ENCODE measurements around the gene KLK14.

KLK14 gene

GRCh38 chr19:51111606-51112005 is 28.9 kb upstream of the KLK14 start:
- H3K4me3 ChIP-seq (ENCODE audit: control insufficient read depth, low read depth, low read length), result no peak overlapping the region
- DNase-seq (ENCODE audit: low read depth), result no peak
- peak; percentile 28 for TF ChIP-seq CTCF (conservative IDR thresholded peaks at IDR 0.05; ENCODE audit: control insufficient read depth, insufficient read depth, low read depth, low read length)

GRCh38 chr19:51110666-51110971 is 27.9 kb upstream of the KLK14 start:
- no peak overlapping the region for H3K4me3 ChIP-seq (ENCODE audit: control insufficient read depth, low read depth, low read length)
- no peak for TF ChIP-seq CTCF (conservative IDR thresholded peaks at IDR 0.05; ENCODE audit: control insufficient read depth, insufficient read depth, low read depth, low read length)
- DNase-seq (ENCODE audit: low read depth), result no peak

- no peak for DNase-seq (ENCODE audit: low read depth)
- H3K4me3 ChIP-seq (ENCODE audit: control insufficient read depth, low read depth, low read length), result peak overlapping the region; percentile 89
- TF ChIP-seq CTCF (conservative IDR thresholded peaks at IDR 0.05; ENCODE audit: control insufficient read depth, insufficient read depth, low read depth, low read length), result no peak
Observed at GRCh38 chr19:51108805-51109146, 26.1 kb upstream of the KLK14 start.

GRCh38 chr19:51108066-51108804 is 25.5 kb upstream of the KLK14 start, which contains the start of gene CTU1:
TSS of gene CTU1 (minus strand) at chr19:51108409. CDS start at chr19:51104569, 3,840 bp downstream.
- TF ChIP-seq CTCF (conservative IDR thresholded peaks at IDR 0.05; ENCODE audit: control insufficient read depth, insufficient read depth, low read depth, low read length), result no peak
- peak within 1 kb of the TSS; percentile 89 for H3K4me3 ChIP-seq (ENCODE audit: control insufficient read depth, low read depth, low read length)
- peak; percentile 99 for DNase-seq (ENCODE audit: low read depth)

- peak; percentile 36 for DNase-seq (ENCODE audit: low read depth)
- peak overlapping the region; percentile 89 for H3K4me3 ChIP-seq (ENCODE audit: control insufficient read depth, low read depth, low read length)
- TF ChIP-seq CTCF (conservative IDR thresholded peaks at IDR 0.05; ENCODE audit: control insufficient read depth, insufficient read depth, low read depth, low read length), result no peak
Observed at GRCh38 chr19:51107406-51108065, 24.8 kb upstream of the KLK14 start.

DNA sequence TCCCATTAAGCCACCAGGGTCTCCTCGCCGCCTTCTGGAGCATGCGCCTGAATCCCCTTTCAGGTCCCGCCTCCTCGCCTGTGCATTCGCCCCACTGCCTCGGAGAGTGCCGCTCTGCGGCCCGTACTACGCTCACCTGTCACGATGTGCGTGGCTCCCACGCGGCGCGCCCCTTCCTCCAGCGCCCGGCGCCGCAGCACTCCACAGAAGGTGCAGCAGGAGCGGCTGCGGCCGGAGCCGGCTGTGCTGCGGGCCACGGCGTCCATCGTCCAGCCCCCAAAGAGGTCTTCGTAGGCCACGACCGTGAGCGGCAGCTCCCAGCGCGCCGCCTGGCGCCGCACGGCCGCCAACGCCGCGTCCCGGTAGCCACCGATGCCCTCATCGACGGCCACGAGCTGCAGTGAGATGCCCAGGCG is 21.2 kb upstream of the KLK14 start:
- TF ChIP-seq CTCF (conservative IDR thresholded peaks at IDR 0.05; ENCODE audit: control insufficient read depth, insufficient read depth, low read depth, low read length), result no peak
- no peak for DNase-seq (ENCODE audit: low read depth)
- H3K4me3 ChIP-seq (ENCODE audit: control insufficient read depth, low read depth, low read length), result no peak overlapping the region

All from fibroblast of mammary gland (primary cell).